ENCODE results near the gene IQCE.

Gene IQCE

GRCh38 chr7:2646680-2647571, 88.1 kb downstream of the IQCE start:
- DNase-seq (ENCODE audit: low read depth), result no peak

DNA sequence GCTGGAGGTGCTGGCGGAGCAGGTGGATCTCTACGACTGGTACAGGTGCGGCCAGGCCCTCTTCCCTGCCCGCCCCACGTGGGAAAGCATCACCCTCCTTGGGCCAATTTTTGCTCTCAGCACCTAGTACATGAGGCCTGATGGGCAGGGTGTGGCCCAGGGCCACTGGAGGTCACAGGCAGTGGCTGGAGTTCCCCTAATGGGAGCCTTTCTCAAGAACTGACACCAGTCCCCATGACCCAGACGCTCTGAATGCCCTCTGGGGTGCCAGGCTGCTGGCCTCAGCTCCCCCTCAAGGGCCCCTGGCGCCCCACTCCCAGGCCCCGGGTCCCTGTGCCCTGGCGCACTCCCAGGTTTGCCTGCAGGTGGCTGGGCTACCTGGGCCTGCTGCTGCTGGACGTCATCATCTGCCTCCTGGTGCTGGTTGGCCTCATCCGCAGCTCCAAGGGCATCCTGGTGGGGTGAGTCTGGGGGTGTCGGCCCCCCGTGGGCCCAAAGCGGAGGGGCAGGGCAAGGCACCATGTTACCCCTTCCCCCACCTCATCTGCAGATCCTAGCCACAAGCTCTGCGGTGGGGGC, 88.9 kb downstream of the IQCE start:
- DNase-seq (ENCODE audit: low read depth), result no peak

DNA sequence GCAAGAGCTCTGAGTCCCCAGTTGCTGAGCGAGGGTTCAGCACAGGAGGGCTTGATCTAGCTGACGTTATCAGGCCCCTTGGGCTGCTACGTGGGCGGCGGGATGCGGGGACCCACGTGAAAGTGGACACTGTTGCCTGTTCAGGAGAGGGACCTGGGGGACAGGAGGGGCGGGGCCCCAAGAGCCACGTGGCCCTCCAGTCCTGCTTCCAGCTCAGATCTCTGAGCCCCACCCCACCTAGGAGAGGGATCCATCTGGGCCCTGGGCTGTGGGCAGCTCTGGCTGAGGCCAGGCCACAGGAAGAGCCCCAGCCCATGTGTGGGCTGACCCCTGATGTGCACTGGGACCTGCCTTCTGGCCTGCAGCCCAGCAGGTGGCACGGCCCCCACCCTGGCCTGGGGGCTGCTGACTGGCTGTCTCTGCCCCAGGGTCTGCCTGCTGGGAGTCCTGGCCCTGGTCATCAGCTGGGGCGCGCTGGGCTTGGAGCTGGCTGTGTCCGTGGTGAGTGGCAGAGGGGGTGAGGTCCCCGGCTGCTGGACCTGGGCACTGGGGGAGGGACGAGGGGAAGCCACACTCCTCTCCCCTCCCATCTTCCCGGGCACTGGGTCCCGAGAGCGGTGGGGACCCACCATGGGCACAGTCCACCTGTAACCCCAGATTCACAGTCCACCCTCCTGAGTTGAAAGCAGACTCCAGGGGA, 90.5 kb downstream of the IQCE start:
- DNase-seq (ENCODE audit: low read depth), result no peak

- no peak for DNase-seq (ENCODE audit: low read depth)
These were observed 91.2 kb downstream of the IQCE start for GRCh38 chr7:2649991-2650390.

GRCh38 chr7:2650451-2650850, 91.7 kb downstream of the IQCE start:
- DNase-seq (ENCODE audit: low read depth), result no peak

DNA sequence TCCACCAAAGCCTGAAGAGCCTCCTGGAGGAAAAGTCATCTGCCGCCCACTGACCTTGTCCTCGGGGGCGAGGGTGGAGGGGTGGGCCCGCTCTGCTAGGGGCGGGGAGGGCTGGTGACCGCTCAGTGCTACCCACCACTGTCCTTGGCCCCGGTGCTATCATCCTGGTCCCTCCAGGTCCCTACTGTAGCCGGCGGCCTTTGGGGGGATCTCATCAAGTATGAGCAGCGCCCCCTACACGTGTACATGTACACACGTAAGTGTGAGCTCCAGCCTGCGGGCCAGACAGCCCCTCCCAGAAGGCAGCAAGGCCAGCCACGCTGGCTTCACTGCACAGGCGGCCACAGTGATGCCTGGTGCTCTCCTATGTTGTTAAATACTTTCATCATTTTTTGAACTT, 92.6 kb downstream of the IQCE start:
- no peak for DNase-seq (ENCODE audit: low read depth)

DNA sequence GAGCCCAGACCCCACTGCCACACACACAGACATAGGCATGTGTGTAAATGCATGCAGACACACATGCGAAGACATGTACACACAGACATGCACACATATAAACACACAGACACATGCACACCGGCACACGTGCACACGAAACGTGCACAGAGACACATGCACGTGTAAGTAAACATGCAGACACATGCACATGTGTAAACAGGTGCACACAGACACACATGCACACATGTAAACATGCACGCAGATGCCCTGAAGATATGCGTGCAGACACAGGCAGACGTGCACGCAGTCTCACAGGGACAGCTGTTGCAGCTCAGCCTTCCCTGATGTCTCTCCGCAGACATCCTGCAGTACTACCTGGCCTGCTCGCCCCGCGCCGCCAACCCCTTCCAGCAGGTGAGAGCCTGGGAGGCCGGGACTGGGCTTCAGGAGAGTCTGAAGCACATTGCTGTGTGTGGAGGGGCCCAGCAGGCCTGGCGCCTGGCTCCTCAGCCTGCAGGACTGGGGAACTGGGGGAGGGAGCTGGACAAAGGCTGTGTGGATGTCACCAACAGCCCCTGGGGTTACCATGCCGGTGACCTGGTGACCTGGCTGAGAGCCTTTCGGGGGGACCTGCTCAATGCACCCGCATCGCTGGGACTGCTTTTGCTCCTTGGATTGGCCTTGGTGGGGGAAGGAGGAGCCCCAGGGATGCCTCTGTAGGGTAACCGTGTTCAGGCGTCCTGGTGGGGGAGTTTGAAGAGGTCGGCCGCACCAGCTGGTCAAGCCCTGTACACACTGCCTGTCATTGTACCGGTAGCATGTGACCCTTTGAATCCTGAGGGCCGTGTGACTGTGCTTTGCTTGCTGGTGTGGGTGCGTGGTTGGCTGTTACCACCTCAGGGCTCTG, 93.3 kb downstream of the IQCE start:
- DNase-seq (ENCODE audit: low read depth), result no peak

- DNase-seq (ENCODE audit: low read depth), result no peak
These were observed 93.9 kb downstream of the IQCE start for GRCh38 chr7:2652736-2653060.

- no peak for DNase-seq (ENCODE audit: low read depth)
These were observed 95.3 kb downstream of the IQCE start for GRCh38 chr7:2654059-2654458.

- no peak for DNase-seq (ENCODE audit: low read depth)
These were observed 97.3 kb downstream of the IQCE start for GRCh38 chr7:2655870-2656614.

GRCh38 chr7:2657208-2657607, 98.4 kb downstream of the IQCE start:
- no peak for DNase-seq (ENCODE audit: low read depth)

GRCh38 chr7:2657920-2658671, 99.3 kb downstream of the IQCE start:
- no peak for DNase-seq (ENCODE audit: low read depth)

- DNase-seq (ENCODE audit: low read depth), result no peak
These were observed 100.2 kb downstream of the IQCE start for GRCh38 chr7:2658941-2659340.

- DNase-seq (ENCODE audit: low read depth), result no peak
These were observed 101.0 kb downstream of the IQCE start for GRCh38 chr7:2659556-2660358.

GRCh38 chr7:2660359-2661095, 101.7 kb downstream of the IQCE start:
- DNase-seq (ENCODE audit: low read depth), result no peak

DNA sequence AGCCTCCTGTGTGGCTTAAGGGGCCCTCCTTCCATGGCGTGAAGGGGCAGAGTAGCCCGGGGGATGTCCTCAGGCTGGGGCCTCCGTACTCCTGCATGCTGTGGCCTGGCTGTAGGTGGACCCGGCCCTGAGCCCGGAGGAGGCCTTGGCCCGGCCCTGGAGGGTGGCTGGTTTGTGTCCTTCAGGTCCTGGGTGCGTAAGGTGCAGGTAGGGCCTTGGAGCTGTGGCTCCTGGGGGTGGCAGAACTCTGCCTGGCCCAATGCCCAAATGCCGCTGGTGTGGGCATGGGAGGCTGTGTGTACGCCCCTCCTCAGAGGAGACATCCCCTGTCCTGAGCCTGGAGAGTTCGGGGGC, 102.3 kb downstream of the IQCE start:
- no peak for DNase-seq (ENCODE audit: low read depth)

- no peak for DNase-seq (ENCODE audit: low read depth)
These were observed 103.0 kb downstream of the IQCE start for GRCh38 chr7:2661602-2662272.

GRCh38 chr7:2662273-2663120, 103.7 kb downstream of the IQCE start:
- DNase-seq (ENCODE audit: low read depth), result no peak

Measured in iris pigment epithelial cell (primary cell).